Measurements from ENCODE around the gene FGB.

DNA sequence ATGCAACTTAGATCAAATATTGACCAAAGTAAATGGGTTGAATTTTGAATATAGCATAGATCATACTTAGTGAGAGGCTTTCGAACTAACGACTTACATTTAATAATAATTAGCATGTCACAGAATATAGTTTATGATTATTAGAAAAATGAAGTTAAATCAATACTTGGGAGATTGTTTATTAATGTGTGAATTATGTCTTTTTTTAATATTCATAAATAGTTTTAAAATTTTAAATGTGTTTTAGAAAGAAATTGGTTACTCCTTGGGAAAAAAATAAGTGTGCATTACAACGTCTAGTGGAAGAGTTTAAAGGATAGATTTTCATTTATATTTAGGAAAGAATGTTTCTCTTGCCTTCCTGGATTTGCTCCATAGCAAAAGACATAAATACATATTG lies 20.4 kb downstream of the FGB start:
- TF ChIP-seq, protein P1, sequence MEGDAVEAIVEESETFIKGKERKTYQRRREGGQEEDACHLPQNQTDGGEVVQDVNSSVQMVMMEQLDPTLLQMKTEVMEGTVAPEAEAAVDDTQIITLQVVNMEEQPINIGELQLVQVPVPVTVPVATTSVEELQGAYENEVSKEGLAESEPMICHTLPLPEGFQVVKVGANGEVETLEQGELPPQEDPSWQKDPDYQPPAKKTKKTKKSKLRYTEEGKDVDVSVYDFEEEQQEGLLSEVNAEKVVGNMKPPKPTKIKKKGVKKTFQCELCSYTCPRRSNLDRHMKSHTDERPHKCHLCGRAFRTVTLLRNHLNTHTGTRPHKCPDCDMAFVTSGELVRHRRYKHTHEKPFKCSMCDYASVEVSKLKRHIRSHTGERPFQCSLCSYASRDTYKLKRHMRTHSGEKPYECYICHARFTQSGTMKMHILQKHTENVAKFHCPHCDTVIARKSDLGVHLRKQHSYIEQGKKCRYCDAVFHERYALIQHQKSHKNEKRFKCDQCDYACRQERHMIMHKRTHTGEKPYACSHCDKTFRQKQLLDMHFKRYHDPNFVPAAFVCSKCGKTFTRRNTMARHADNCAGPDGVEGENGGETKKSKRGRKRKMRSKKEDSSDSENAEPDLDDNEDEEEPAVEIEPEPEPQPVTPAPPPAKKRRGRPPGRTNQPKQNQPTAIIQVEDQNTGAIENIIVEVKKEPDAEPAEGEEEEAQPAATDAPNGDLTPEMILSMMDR (IDR thresholded peaks at IDR 0.05): no peak
- TF ChIP-seq POLR2A (IDR thresholded peaks at IDR 0.05; ENCODE audit: low read depth): no peak

Measured in esophagus muscularis mucosa (tissue), 3 donors.